GM19324 (cell line): ENCODE results near the gene TYROBP.
A peak's percentile ranks its signal among the peaks of the same experiment; 100 is the strongest.
"Not testable (repeated sequence)": the region's sequence is repeated elsewhere in the genome, so short reads cannot be mapped to it uniquely, and the experiment has no call there.

Experiments
- ATAC-seq: cut with Tn5 transposase; IDR thresholded peaks from one replicate; pipeline ENCODE4 v1.9.1; 2021; ENCODE audit warnings: mild to moderate bottlenecking, moderate library complexity; ENCODE audit not compliant: unreplicated experiment, low FRiP score

TYROBP gene

DNA sequence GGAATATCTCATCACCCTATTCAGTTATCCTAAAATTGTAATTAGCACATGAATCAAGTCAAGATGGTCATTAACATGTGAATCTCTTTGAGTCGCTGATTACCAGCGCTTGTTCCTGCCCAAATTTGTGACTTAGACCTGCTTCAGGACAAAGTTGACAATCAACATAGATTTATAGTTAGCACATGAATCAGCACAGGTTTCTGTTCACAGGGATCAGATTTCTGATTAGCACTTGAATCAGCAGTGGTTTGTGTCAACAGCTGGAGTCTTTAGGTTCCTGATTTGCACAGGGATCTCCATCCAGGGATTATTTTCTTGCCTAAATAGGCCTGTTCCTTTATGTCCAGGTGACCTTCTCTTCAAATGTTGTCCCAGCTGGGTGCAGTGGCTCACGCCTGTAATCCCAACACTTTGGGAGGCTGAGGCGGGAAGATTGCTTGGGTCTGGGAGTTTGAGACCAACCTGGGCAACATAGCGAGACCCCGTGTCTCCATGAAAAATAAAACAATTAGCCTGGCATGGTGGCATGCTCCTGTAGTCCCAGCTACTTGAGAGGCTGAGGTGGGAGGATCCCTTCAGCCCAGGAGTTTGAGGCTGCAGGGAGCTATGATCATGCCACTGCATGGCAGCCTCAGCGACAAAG lies 24.3 kb upstream of the TYROBP start:
- no peak for ATAC-seq

DNA sequence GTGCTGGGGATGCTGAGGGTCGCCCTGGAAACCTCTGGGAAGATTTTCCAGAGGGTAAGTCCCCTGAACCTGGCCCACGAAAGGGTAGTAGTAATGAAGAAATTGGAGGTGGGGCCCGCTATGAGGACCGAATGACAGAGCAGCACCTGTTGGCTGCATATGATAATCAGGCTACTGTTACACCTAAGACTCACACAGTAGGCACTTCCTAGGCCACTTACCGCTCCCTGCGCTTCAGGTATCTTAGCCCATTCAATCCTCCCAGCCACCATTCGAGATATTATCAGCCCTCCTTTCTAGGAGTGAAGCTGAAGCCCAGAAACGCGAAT lies 23.7 kb upstream of the TYROBP start:
- no peak for ATAC-seq

DNA sequence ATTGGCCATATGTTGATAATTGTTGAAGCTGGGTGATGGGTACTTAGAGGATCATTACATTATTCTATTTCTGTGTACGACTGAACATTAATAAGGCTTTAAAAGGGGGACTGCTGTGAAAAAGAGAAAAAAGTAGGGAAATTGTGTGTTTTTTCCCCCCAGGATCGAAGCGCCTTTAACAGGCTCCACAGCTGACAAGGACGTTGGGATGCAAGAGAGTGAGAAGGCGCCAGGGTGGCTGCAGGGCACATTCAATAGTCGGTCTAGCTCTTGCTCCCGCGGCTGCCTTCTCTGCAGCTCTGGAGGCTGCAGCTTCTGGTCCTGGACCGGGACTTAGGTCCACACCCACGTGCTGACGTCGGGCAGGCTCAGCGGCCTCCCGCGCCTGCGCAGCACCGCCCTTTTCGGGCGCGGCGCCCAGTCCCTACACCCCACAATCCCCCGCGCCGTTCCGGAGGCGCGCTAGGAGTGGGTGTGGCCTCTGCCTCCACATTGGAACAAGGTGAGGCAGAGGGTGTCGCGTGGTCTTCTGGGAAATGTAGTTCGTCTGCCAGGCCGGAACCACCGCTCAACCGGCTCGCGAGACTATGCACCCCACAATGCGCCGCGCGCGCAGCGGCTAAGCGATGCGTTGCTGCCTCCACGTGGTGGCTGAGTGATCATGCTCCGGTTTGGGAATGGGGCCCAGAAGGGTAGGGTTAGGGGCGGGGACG lies 23.2 kb upstream of the TYROBP start:
- ATAC-seq, result peak; percentile 98

DNA sequence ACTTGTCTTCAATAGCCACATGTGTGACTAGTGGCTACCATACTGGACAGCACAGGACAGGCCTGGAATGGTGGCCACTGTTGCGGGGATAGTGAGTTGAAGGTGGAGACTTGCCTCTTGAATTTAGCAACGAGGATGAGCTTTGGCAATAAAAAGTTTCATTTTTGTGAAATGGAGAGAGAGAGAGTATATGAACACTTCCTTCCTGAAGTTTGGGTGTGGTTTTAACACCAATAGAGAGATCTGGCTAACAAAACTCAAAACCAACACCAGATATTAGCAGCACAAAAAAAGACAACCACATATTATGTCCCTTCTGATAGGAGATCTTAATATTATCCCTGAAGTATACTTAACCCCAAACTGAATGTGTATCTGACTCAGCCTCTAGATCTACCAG lies 21.8 kb upstream of the TYROBP start:
- no peak for ATAC-seq

DNA sequence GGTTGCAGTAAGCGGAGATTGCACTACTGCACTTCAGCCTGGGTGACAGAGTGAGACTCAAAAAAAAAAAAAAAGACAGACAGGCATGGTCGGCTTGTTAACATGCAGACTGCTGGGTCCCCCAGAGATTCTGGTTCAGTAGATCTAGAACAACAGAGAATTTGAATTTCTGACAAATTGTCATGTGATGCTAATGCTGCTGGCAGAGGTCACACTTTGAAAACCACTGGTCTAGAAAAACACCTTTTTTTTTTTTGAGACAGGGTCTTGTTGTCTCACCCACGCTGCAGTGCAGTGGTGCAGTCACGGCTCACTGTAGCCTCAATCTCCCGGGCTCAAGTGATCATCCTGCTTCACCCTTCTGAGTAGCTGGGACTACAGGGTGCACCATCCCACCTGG lies 20.4 kb upstream of the TYROBP start:
- no peak for ATAC-seq

DNA sequence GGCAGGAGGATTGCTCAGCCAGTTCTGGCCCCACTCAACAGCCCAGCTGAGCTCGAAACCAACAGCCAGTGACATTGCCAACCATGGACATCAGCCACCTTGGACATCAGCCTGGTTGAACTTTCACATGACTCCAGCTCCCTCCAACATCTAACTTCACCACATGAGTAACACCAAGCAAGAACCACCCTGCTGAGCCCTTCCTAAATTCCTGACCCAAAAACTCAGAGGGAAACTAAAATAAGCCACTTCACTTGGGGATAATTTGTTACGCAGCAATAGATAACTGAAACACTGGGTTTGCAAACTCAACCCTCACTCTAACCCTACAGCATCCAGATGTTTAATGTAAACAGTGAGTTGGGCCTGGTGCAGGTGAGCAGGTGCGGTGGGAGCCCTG lies 17.4 kb upstream of the TYROBP start:
- no peak for ATAC-seq

DNA sequence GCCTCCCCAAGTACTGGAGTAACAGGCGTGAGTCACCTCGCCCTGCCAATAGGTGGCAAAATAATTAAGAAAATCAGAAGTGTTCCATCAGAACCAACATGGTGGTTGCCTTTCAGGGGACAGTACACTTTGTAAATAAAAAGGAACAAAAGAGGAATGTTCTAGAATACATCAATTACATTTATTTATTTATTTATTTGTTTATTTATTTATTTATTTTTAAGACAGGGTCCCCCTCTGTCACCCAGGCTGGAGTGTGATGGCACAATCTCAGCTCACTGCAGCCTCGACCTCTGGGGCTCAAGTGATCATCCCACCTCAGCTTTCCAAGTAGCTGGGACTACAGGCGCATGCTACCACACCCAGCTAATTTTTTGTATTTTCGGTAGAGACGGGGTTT lies 12.9 kb upstream of the TYROBP start:
- ATAC-seq, result no peak

DNA sequence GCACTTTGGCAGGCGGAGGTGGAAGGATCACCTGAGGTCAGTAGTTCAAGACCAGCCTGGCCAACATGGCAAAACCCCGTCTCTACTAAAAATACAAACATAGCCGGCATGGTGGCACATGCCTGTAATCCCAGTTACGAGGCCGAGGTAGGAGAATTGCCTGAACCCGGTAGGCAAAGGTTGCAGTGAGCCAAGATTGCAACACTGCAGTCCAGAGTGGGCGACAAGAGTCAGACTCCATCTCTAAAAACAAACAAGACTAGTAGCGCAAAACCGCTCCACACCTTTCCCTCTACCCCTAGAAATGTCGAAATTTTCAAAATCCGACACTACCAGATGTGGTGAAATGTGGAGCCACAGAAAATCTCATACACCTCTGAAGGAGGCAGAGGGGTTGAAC lies 11.2 kb upstream of the TYROBP start:
- ATAC-seq, result no peak

DNA sequence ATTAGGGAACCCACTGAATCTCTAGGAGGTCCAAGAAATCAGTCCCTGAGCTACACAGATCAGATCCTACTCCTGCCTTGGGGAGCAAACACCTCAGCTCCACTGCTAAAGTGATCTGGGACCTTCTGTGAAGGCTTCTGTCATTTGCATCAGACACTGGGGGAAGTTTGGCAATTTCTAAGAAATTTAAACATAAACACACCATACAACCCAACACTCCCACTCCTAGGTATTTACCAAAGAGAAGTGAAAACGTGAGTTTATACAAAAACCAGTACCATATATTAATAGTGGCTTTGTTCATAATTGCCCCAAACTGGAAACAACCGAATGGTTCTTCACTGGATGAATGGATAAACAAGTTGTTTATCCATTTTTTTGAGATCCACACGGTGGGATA lies 7.3 kb upstream of the TYROBP start:
- no peak for ATAC-seq

DNA sequence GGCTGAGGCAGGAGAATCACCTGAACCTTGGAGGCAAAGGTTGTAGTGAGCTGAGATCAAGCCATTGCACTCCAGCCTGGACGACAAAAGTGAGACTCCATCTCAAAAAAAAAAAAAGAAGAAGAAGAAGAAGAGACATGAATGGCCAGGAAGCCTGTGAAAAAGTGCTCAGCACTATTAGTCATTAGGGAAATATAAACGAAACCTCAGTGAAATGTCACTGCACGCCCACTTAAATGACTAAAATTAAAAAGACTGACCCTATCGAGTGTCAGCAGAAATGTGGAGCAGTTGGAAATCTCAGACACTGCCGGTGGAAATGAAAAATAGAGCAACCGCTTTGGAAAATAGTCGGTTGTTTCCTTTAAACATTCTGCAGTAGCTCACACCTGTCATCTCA lies 5.5 kb upstream of the TYROBP start:
- no peak for ATAC-seq

DNA sequence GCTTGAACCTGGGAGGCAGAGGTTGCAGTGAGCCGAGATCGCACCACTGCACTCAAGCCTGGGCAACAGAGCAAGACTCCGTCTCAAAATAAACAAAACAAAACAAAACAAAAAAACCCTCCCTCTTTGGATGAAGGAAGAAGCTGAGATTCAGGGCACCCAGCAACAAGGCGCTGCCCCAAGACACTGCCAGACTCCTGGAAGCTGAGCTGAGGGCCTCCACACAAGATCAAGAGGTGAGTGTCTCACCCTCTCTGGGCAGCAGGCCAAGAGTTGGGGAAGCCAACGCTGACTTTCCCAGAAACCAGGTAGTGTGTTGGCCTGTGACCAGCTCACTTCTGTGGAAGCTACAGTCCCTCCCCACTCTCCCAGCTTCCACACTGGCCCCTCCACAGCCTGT lies 3.7 kb upstream of the TYROBP start:
- no peak for ATAC-seq

DNA sequence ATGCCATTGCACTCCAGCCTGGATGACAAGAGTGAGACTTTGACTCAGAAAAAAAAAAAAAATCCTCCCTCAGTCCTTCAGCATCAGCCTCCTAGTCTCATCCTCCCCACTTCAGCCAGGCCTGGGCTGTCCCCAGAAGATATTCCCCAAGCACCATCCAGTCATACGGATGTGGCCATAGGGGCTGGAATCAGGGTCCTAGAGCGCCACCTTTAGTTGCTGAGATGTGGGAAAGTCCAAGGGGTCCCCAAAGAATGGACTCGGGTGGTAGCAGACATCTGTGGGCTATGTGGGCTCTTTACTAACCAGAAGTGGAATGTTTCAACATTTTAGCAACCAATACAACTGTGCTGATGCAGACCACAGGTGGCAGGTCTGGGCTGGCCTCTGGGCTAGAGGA lies 3.1 kb upstream of the TYROBP start:
- no peak for ATAC-seq

DNA sequence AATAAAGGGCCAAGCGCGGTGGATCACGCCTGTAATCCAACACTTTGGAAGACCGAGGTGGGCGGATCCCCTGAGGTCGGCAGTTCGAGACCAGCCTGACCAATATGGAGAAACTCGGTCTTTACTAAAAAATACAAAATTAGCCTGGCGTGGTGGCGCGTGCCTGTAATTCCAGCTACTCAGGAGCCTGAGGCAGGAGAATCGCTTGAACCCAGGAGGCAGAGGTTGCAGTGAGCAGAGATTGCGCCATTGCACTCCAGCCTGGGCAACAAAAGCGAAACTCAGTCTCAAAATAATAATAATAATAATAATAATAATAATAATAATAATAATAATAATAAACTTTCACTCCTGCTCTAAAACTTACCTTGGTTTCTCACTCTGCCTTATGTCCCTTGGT lies 2.3 kb upstream of the TYROBP start:
- not testable (repeated sequence) for ATAC-seq

DNA sequence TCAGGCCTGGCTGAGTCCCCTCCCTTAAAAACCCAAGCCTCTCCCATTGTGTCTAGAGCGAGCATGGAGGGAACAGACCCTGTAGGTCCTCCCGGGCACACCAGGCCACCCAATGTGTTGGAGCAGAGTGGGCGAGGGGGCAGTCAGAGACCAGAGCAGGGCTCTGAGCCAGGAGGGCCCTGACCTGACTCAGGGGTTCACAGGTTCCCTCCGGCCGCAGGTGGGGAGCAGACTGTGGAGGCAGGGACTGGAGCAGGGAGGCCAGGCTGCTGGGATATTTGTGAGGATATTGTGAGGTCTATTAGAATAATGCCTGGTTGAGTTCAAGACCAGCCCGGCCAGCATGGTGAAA lies 1.6 kb upstream of the TYROBP start:
- ATAC-seq, result no peak

DNA sequence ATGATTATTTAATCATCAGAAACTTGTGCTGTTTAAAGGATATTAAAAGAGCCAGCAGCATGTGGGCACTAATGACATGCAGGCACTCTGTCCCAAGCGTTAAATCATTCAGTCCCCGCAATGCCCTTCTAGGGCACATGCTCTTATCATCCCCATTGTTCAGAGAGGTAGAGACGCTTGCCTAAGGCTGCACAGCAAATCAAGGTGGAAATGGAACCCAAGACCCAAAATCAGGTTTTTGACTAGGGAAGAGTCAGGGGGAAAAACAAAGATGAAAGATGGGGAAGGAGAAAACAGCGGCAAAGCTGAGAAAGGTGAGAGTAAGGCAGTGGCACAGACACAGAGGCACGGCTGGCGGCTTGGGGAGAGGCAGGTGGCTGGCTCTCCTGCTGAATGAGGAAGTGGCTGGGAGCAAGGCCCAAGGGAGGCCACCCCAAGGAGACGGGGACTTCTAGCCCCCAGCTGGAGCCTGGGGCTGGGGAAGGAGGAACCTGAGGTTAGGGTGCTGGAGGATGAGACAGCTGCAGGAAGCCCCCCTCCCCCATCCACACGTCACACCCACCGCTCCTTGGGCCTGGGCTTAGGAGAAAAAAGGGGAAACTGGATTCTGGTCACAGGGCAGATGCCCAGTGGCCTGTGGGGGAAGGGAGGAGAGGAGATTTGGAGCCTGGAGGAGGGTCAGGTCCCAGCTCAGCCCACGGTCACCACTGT lies 1.0 kb upstream of the TYROBP start:
- ATAC-seq, result no peak

DNA sequence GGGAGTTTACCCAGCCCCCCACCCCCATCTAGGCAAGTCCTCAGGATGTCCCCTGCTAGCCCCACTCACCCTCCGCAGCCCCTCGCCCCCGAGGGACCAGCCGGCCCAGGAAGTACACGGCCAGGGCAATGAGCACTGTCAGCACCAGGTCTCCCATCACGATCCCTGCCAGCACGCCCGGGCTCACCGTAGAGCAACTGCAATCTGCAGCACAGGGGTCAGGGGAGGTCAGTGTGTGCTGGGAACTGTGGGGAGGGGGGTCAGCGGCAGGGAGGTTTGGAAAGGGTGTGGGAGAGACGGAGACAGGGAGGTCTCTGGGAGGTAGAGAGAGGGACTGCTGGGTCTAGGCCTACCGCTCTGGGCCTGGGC lies 734 bp downstream of the TYROBP start:
- ATAC-seq, result no peak

DNA sequence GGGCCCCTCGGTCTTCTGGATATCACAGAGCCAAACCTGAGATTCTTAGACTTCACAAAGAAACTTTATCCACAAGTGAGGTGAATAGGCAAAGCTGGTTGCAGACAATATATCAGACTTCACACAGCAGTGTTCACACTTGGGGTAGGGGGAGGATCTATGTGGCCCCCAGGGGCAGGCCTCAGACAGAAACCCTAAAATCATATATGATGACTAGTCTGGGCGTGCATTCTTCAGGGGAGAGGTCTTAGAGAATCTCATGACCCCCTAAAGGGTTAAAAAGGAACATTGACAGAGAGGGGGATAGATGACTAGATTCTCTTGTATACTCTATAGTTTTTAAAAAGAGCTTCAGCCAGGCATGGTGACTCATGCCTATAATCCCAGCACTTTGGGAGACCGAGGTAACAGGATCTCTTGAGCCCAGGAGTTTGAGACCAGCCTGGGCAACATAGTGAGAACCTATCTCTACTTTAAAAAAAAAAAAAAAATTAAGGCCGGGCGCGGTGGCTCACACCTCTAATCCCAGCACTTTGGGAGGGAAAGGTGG lies 2.8 kb downstream of the TYROBP start:
- no peak for ATAC-seq

DNA sequence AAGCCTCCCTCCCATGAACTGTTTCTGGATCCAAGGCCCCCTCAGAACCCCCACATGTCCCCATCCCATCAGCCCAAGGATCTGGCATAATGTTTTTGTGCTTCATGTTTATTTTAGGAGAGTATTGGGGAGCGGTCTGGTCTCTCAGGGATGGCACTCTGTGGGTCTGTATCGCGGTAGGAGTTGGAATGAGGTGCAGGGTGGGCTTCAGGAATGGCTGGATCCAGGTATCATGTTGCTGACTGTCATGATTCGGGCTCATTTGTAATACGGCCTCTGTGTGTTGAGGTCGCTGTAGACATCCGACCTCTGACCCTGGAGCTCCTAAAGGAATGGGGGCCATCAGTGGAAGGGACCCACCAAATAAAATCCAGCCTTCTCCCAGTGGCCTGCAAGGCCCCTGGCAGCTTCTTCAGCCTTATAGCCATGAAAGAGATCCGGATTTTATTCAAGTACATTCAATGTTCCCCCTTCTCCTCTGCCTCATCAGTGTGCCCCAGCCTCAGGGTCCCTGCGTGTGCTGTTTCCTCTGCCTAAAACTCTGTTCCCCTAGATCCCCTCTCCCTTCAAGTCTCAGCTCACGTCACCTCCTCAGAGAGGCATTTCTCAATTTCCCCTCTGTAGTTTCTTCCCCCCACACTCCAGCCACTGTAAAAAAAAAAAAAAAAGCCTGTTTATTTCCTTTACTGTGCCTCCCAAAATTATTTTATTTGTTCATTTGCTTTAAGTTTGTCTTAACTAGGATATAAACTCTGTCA lies 3.6 kb downstream of the TYROBP start:
- ATAC-seq, result no peak

DNA sequence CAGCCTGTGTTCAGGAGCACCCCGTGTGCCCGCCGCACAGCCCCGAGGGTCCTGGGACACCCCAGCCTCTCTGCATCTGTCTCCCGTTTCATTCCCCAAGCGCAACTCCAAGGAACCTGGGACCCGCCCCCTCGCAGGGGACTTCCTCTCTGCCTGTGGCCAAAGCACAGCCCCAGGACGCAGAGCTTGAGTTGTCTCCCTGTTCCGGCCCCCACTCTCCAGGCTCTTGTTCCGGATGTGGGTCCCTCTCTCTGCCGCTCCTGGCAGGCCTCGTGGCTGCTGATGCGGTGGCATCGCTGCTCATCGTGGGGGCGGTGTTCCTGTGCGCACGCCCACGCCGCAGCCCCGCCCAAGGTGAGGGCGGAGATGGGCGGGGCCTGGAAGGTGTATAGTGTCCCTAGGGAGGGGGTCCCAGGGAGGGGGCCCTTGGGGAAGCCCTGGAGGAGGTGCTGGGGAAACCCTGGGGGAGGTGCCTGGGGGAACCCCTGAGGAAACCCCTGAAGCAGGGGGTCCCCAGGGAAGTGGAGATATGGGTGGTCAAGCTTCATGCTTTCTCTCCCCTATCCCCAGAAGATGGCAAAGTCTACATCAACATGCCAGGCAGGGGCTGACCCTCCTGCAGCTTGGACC lies 4.4 kb downstream of the TYROBP start:
- peak; percentile 33 for ATAC-seq

DNA sequence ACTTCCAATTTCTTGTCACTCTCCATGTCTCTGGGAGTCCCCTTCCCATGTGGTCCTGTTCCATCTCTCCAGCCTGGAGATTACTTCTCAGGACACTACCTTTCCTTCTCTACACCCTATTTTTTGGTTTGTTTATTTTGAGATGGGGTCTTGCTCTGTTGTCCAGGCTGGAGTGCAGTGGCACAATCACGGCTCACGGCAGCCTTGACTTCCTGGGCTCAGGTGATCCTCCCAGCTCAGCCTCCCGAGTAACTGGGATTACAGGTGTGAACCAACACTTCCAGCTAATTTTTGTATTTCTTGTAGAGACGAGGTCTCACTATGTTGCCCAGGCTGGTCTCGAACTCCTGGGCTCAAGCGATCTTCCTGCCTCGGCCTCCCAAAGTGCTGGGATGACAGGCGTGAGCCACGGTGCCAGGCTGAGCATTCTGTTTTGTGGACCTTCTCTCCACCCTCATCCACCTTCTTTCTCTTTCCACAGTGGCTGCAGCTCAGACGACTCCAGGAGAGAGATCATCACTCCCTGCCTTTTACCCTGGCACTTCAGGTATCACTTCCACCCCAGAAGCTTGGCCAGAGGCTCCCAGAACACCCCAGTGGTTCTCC lies 5.1 kb downstream of the TYROBP start:
- no peak for ATAC-seq
